DMS114 treated with DMSO at 0.1 percent for 48 hours (cell line): ENCODE results near the gene HDAC1.
"Not testable (repeated sequence)": the region's sequence is repeated elsewhere in the genome, so short reads cannot be mapped to it uniquely, and the experiment has no call there.

ENCODE experiments used
- DNase-seq: peaks from one replicate; lab custom pipeline; 2025; ENCODE audit not compliant: unreplicated experiment; lab: John Stamatoyannopoulos, UW

Gene HDAC1

DNA sequence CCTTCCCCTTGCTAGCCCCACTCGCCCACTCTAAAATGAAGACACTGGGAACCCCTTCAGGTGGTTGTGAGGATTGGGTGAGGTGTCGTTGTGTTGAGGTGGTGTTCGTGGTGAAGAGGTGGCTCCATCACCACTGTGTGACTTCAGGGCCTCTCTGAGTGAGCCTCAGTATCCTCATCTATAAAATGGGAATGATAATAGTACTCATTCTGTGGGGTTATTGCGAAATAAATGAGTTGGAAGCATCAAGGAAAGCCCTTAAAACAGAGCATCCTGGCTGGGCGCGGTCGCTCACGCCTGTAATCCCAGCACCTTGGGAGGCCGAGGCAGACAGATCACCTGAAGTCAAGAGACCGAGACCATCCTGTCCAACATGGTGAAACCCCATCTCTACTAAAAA lies 50.8 kb downstream of the HDAC1 start:
- no peak for DNase-seq

DNA sequence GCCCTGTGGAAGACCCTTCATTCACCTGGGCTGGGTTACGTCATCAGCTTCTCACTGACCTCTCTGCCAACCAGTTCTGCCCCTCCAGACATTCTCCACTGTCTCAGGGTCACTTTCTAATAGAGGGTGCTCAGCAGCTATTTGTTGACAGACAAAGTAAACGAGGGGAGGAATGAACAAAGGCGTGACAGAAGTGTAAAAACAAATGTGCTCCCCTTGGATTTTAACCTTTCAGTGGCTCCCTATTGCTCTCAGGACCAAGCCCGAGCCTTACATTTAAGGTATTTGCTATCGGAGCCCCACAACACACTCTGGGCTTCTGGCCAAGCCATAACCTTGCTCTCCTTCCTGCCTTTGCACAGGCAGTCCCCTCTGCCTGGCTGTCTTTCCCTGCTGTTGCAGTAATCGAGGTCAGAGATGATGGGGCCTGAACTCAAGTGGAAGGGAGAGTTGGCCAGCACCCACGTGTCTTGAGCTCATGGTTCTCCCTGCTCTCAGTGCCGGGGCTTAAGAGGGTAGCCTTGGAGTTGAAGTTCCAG lies 53.5 kb downstream of the HDAC1 start:
- no peak for DNase-seq

DNA sequence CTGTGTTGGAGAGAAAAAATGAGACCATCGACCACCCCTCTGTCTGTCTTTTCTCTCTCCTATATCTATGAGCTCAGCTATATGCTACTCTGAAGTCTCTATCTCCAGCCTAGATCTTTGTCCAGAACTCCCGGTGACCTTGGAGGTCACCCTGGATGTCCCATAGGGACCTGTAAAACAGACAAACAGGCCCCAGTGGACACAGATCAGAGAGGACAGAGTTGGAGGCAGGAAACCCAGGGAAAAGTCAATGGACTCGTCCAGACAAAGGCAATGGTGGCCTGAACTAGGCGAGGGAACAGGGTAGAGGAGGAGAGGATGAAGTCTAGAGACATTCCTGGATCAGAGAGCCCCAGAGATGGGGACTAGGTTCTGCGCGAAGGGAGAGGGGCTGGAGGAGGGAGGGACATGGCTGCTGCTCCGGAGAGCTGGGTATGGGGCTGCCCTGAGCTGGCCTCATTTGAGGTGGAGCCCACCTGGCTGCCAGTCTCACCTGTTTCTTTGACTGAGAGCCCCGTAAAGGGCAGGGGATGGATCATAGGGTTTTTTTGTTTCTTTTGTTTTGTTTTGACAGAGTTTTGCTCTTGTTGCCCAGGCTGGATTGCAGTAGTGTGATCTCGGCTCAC lies 54.8 kb downstream of the HDAC1 start:
- no peak for DNase-seq

DNA sequence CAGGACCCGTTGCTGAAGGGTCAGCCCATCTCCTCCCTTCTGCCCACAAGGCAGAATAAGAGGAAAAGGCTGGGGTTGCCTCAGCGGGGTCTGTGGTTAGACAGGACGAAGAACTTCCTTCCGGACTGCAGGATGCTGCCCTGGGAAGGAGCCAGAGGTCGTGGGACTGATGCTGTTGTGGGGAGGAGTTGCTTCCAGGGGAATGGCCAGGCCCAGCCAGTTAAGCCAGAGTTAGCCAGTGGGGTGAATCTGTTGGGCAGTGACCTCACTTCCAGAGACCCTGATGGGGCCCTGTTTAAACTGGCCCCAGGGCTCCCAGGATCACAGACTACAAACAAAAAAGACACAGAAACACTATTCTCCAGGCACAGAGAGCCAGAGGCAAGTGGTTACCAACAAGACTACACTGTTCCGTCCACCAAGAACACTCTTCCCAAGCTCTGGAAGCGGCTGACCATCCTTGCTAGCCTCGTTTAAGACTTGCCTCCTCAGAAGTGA lies 57.4 kb downstream of the HDAC1 start:
- no peak for DNase-seq

DNA sequence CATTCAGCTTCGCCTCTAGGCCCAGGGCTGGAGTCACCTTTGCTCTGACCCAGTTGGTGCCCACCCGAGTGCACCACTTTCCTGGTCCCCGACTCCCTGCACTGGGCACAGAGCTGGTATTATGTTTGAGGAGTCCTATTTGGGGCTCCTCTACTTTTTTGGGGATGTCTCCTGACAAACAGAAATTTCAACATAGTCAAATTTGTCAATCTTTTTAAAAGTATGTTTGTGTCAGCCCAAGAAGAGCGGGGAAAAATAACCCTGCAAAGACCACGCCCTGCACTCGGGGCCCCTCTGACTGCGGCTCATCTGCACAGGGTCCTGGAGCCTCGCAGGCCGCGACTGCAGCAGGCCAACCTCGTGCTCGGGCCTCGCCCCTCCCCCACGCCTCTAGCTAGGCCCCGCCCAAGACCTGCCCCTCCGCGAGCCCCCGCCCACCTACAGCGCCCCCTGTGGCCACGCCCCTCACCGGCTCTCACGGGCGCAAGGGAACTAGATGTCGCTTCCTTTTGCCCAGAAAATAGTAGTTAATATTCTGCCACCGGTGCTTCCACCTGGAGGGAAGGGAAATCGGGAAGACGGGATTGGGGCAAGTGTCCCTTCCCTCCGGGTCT lies 59.0 kb downstream of the HDAC1 start:
- DNase-seq: no peak

DNA sequence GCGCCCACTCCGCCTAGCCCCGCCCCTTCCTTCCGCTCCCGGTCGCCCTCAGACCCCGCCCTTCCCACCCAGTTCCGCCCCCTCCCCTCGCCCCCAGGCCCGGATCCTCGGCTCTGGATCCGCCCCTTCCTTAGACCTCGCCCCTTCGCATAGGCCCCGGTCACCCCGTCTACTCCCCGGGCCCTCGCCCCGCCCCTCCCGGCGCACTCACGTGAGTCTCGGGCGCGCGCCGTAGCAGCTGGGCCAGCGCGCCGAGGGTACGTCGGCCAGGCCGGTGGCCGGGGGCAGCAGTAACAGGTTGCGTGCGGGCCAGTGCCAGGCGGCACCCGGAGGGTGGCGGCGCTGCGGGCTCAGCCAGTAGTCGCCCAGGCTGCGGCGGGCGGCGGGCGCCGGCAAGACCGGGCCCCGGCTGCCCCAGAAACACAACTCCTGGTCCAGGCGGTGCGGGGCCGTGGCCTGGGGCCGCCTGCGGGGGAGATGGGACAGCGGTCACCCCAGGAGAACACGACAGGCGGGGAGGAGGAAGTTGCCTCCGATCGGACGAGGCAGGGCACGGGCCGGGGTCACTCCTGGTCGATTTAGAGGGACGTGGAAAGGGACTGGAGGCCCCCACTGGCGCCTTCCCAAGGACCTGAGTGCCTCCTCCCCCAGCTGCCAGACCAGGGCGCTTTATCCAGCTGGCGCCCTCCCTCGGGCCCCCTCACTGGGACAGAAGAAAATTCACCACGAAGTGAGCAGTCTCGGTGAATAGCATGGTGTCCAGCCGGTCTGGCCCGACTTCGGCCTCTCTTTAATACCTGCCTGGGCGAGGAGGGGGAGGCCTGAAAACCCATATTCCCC lies 59.7 kb downstream of the HDAC1 start:
- DNase-seq: peak; percentile 83

DNA sequence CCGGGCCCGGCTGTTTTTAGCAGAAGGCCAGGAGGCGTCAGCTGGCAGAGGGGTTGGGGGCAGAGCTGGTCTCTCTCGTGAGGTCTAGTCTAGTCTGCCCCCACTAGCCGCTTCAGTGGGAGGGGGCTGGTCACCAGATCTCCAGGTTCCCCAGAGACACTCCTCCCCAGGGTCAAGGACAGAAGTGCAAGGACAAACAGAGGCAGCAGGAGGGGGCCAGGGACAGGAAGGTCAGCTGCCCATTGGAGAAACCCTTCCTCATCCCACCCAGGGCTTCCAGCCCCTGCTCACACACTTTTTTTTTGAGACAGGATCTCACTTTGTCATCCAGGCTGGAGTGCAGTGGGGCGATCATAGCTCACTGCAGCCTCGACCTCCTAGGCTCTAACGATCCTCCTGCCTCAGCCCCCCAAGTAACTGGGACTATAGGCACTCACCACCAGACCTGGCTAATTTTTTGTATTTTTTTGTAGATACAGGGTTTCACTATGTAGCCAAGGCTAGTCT lies 60.4 kb downstream of the HDAC1 start:
- no peak for DNase-seq

DNA sequence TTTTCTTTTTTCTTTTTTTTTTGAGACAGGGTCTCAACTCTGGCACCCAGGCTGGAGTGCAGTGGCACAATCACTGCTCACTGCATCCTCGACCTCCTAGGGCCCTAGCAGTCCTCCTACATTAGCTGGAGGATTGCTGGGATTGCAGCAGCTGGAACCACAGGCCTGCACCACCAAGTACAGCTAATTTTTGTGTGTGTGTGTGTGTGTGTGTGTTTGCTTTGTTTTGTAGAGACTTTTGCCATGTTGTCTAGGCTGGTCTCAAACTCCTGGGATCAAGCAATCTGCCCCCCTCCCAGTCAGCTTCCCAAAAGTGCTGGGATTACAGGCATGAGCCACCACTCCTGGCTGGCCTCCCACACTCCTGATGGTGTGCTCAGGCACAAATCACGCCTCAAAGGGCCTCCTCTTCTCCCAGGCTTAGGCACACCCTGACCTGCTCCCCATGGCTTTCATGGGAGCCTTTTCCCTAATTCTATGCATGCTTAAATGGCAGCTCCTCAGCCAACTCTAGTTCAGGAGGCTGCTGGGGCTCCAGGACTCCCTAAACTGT lies 61.0 kb downstream of the HDAC1 start:
- no peak for DNase-seq

DNA sequence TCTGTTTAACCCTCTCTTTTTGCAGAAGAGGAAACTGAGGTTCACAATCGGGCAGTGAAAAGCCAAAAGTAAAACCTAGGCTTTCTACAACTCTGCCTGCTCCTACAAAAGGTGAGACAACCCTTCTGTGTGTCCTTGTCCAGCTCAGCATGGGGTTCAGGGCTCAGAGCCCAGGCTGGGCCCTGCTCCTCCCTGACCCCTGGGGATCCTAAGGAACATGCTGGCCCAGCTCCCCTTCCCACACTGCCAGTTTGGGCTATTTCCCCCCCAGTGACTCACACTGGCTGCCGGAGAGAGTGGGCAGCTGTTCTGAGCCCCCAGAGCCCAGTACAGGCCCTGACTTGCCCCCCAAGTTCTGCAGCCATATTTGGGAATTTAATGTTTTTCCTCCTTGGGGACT lies 61.5 kb downstream of the HDAC1 start:
- DNase-seq: no peak

DNA sequence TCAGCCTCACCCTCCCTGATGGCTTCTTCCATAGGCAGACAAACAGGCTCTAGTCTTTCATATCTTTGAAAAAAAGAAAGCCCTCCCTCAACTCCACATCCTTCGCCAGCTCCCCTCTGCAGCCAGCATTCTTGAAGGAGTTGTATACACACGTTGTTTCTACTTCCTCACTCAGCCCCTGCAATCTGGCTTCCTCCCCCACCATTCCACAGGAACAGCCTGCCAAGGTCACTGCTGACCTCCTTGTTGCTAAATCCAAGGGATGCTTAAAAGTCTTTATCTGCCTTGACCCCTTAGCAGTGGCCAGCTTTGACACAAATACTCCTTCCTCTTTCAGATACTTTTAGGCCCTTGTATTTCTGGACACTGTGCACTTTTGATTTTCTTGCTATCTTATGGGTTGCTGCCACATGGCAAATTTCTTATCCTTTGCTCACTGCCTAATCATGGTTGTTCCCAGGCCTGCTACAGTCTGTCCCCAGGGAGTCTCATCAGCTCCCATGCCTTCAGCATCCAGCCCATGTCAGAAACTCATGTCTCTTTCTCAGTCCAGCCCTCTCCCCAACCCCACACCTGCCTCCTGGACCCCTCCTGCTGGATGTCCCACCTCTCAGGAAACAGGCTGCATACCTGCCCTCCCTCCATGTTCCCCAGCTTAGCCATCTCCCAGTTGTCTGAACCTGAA lies 62.1 kb downstream of the HDAC1 start:
- DNase-seq: no peak

DNA sequence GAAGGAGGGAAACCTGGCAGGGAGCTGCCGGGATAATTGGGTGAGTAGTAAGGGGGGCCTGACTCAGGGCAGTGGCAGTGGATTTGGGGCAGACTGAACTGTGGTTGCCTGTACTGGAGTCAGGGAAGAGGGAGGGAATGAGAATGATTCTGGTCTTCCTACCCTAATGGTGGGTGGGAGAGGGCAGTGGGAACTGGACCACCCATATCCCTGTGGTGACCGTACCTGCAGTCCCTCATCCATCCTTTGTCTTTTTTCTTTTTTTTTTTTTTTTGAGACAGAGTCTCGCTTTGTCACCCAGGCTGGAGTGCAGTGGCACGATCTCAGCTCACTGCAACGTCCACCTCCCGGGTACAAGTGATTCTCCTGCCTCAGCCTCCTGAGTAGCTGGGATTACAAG lies 63.9 kb downstream of the HDAC1 start:
- not testable (repeated sequence) for DNase-seq

DNA sequence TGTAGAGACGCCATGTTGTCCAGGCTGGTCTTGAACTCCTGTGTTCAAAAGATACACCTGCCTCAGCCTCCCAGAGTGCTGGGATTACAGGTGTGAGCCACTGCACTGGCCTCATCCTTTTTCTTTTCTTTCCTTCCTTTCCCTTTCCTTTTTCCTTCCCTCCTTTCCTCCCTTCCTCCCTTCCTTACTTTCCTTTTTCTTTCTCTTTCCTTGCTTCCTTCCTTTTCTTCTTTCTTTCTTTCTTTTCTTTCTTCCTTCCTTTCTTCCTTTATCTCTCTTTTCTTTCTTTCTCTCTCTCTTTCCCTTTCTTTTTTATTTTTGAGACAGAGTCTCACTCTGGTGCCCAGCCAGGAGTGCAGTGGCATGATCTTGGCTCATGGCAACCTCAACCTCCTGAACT lies 64.6 kb downstream of the HDAC1 start:
- no peak for DNase-seq

DNA sequence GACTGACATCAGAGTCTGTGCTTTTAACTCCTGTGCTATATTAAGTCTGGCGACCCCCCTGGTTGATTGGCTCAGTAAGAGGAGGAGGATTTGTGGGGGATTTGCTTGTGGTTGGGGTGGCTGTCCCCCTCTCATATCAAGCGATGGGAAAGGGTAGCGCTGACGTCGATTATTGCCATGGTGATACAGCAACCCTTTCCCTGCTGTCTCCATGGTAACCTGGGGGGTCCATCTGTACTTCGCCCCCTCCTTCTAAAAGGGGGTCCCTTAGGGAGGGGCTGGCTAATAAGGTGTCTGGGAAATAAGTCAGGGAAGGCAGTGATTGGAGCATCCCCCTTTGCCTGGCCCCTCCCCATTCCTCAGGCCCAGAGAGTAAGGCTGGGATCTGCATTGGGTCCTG lies 65.7 kb downstream of the HDAC1 start:
- no peak for DNase-seq

DNA sequence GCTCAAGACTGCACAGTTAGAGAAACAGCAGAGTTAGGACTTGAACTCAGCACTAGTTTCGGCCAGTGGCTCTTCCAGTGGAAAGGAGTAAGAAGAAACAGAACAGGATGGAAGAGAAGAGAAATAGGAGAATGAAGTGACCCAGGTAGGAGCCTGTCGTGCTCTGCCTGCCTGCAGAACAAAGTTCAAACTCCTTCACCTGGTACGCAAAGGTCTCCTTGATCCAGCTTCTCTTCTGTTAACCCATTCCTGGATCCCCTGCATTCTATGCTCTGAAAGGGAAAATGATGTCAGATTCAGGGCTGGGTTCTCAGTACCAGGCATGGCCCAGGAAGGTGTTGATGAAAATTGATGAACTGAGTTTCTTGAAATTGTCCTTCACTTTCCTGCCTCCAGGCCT lies 66.6 kb downstream of the HDAC1 start:
- no peak for DNase-seq

DNA sequence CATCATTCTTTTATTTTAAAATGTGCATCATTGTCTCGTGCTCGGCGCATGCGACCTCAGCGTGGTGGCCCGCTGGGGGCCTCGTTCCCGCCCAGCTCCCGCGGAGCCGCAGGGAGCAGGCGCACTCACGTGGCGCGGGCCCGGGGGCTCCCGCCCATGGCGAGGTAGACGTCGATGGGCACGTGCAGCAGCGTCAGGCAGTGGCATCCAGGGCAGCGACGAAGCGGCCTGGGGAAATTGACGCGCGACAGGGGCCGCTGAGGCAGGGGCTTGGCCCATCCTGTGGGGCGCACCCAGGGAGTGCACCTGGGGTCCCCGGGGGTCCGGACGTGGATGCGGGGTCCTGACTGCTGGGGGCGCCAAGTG lies 69.4 kb downstream of the HDAC1 start:
- no peak for DNase-seq

DNA sequence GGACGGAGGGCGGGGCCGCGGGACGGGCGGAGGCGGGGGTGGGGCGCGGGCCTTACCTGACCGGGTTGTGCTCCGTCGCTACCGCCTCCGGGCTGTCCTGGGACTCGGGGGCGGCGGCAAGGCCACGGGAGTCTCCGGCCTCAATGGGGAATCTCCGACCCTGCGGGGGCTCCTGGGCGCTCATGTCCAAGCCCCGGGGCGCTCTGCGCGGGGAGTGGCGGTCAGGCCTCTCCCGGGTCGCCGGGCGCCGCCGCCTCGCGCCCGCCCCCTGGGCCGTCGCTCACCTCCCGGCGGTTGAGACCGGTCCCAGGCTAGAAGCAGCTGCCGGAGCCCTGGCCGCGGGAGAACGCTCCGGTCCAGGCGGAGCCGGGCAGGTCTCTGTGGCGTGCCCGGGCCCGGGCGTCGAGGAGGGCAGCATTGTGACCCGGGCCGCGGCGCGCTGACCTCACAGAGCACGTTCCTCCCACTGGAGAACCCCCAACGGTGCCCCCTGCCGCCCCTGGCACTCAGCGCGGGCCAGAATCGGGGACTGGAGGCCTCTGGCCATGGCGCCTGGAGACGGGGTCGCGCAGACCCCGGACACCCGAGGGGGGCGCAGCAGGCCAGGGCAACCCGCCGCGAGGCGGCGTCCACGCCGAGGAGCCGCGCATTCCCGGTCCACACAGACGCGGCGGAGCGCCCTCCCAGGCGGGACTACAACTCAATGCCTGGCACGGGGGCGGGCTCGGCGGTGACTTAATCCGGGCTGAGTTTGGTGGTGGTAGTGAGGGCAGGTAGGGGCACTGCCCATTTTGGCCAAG lies 70.0 kb downstream of the HDAC1 start:
- no peak for DNase-seq

DNA sequence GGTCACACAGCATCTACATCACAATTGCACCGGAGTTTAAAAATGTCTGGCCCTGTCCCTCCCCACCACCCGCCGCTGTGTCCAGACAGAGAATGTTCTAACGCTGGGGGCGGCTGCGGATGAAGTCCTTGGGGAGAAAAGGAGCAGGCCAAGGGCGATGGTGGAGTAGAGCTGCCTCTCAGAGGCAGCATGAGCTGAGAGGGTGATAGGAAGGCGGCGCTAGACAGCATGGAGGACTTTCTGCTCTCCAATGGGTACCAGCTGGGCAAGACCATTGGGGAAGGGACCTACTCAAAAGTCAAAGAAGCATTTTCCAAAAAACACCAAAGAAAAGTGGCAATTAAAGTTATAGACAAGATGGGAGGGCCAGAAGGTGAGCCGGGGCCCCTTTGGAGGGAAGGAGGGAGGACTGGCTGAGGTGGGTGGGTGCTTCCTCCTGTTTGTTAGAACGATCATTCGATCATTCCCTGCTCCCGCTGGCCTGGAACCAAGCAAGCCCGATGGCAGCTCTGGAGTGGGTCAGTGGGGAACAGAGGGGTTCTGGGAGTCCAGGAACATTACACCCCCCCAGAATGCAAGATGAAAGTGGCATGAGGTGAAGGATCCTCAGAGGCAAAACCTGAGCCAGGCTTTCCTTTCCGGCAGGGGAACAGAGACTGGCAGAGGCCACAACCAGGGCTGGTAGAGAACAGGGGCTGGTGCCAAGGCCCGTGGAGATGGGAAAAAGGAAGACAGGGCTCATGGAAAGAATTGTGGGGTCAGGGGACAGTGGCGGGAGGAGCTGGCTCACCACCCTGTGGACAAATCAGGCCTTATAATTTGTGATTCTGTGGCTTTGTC lies 70.8 kb downstream of the HDAC1 start, which contains the start of the genes FAM229A and TSSK3:
Gene FAM229A, minus strand, starts transcription at position 12 of the 840 bp plus-strand sequence. CDS start 394 bp downstream, outside the sequence.
Gene TSSK3, plus strand, starts transcription at position 66 of the 840 bp plus-strand sequence. Its CDS starts 163 bp downstream, at position 229.
- DNase-seq: no peak

DNA sequence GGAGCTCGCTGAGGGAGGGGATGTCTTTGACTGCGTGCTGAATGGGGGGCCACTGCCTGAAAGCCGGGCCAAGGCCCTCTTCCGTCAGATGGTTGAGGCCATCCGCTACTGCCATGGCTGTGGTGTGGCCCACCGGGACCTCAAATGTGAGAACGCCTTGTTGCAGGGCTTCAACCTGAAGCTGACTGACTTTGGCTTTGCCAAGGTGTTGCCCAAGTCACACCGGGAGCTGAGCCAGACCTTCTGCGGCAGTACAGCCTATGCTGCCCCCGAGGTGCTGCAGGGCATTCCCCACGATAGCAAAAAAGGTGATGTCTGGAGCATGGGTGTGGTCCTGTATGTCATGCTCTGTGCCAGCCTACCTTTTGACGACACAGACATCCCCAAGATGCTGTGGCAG lies 71.8 kb downstream of the HDAC1 start:
- no peak for DNase-seq

DNA sequence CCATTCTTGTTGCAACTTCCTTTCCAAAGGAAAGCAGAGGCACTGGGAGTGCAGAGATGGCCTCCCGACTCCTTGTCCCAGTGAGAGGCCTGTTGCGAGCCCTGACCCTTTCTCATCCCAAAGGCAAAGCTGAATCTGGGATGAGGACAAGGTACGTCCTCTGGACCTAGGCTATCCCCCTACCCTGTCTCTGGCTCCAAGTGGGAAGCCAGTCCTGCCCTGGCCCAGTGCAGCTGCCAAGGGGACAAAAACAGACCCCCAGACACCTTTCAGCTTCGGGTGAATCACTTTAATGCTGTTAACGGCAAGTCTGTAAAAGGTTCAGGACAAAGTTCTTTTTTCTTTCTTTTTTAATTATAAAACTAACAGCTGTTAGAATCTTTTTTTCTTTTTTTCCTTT lies 73.0 kb downstream of the HDAC1 start:
- no peak for DNase-seq
